IMR-90 (cell line): ENCODE data around the gene NATD1. TPM values are rescaled to one million over a fixed set of nuclear protein-coding genes. Genes with fewer than 3 reads are reported as not detected.

ENCODE experiments used
- ATAC-seq: fragments of 200-7000 bp; cut with Tn5 transposase; 2 replicates; pipeline ENCODE4 v1.9.1; 2020; ENCODE audit warnings: low read depth, mild to moderate bottlenecking, moderate library complexity
- BruUV-seq: library from RNA; stranded (reverse); fragments of 400-500 nt; replicated peaks from 2 replicates; lab custom pipeline; 2021; lab: Mats Ljungman, UMichigan
- CTCF ChIA-PET: fragments of 300-600 bp; formaldehyde crosslinking; extraction: SDS; loops from one replicate; lab custom pipeline; 2021; ENCODE audit warnings: antibody characterized with exemption; lab: Yijun Ruan, JAX
- POLR2A ChIA-PET: fragments of 300-600 bp; sonication (Branson Sonifier 250); formaldehyde crosslinking; loops from one replicate; lab custom pipeline; 2022; ENCODE audit warnings: antibody characterized with exemption; ENCODE audit not compliant: unreplicated experiment; lab: Charles Lee
- DNase-seq: peaks from one replicate; pipeline ENCODE4 v3.0.0; 2013
- H2AFZ ChIP-seq: replicated peaks from 2 replicates; pipeline ENCODE3; 2013; ENCODE audit warnings: low read length, mild to moderate bottlenecking; ENCODE audit not compliant: poor library complexity
- H2AK5ac ChIP-seq: 2 replicates; pipeline ENCODE4 v1.6.1; 2013; ENCODE audit warnings: low read depth, low read length, inconsistent platforms
- H2AK9ac ChIP-seq: replicated peaks from 2 replicates; pipeline ENCODE3; 2013; ENCODE audit warnings: mild to moderate bottlenecking, low read depth, low read length, moderate library complexity; ENCODE audit not compliant: poor library complexity
- H2BK120ac ChIP-seq: 2 replicates; pipeline ENCODE4 v1.6.1; 2013; ENCODE audit warnings: low read depth, low read length, inconsistent platforms
- H2BK15ac ChIP-seq: 3 replicates; pipeline ENCODE4 v1.6.1; 2013; ENCODE audit warnings: low read depth, low read length, inconsistent platforms
- H2BK20ac ChIP-seq: 2 replicates; pipeline ENCODE4 v1.6.1; 2013; ENCODE audit warnings: low read depth, mild to moderate bottlenecking, inconsistent platforms, low read length, moderate library complexity
- H2BK5ac ChIP-seq: 2 replicates; pipeline ENCODE4 v1.6.1; 2013; ENCODE audit warnings: mild to moderate bottlenecking, low read depth, low read length, inconsistent platforms; ENCODE audit not compliant: poor library complexity, severe bottlenecking
- H3K14ac ChIP-seq: replicated peaks from 2 replicates; pipeline ENCODE4 v1.6.1; 2013; ENCODE audit warnings: low read depth, low read length, inconsistent platforms
- H3K18ac ChIP-seq: 2 replicates; pipeline ENCODE4 v1.6.1; 2013; ENCODE audit warnings: low read depth, low read length, control low read depth
- H3K23ac ChIP-seq: 2 replicates; pipeline ENCODE4 v1.6.1; 2013; ENCODE audit warnings: low read depth, low read length, inconsistent platforms
- H3K27ac ChIP-seq: 2 replicates; pipeline ENCODE4 v1.5.1; 2013; ENCODE audit warnings: mild to moderate bottlenecking, control low read depth, low read length; ENCODE audit not compliant: insufficient read depth
- H3K27me3 ChIP-seq: 2 replicates; pipeline ENCODE4 v1.6.1; 2013; ENCODE audit warnings: low read length; ENCODE audit not compliant: control insufficient read depth, insufficient read depth
- H3K36me3 ChIP-seq: 2 replicates; pipeline ENCODE4 v1.6.1; 2013; ENCODE audit warnings: low read length, mixed read lengths; ENCODE audit not compliant: control insufficient read depth, insufficient read depth
- H3K4ac ChIP-seq: 2 replicates; pipeline ENCODE4 v1.6.1; 2013; ENCODE audit warnings: low read depth, low read length, inconsistent platforms
- H3K4me1 ChIP-seq: 2 replicates; pipeline ENCODE4 v1.6.1; 2013; ENCODE audit warnings: low read length, mixed read lengths; ENCODE audit not compliant: control insufficient read depth, insufficient read depth
- H3K4me2 ChIP-seq: 2 replicates; pipeline ENCODE4 v1.6.1; 2013; ENCODE audit warnings: low read depth, mild to moderate bottlenecking, control low read depth, low read length, moderate library complexity
- H3K4me3 ChIP-seq: 2 replicates; pipeline ENCODE4 v1.5.1; 2013; ENCODE audit warnings: low read depth, mild to moderate bottlenecking, control low read depth, low read length, moderate library complexity; ENCODE audit not compliant: insufficient read depth
- H3K56ac ChIP-seq: 2 replicates; pipeline ENCODE4 v1.6.1; 2013; ENCODE audit warnings: low read length, inconsistent platforms; ENCODE audit not compliant: insufficient read depth; ENCODE audit errors: extremely low read depth
- H3K79me1 ChIP-seq, 2 experiments: 2 replicates each; pipeline ENCODE4 v1.6.1; 2013; ENCODE audit warnings: low read length in 2 of 2, inconsistent platforms in 1 of 2, low read depth in 1 of 2
- H3K9ac ChIP-seq: 2 replicates; pipeline ENCODE4 v1.6.1; 2013; ENCODE audit warnings: low read depth, low read length, control low read depth
- H3K9me1 ChIP-seq: 2 replicates; pipeline ENCODE4 v1.6.1; 2013; ENCODE audit warnings: low read length, inconsistent platforms; ENCODE audit not compliant: insufficient read depth
- H3K9me3 ChIP-seq: 2 replicates; pipeline ENCODE4 v1.6.1; 2013; ENCODE audit warnings: low read length; ENCODE audit not compliant: control insufficient read depth, insufficient read depth
- H4K20me1 ChIP-seq: 2 replicates; pipeline ENCODE4 v1.6.1; 2013; ENCODE audit warnings: low read length, inconsistent platforms; ENCODE audit not compliant: insufficient read depth
- H4K5ac ChIP-seq: 2 replicates; pipeline ENCODE4 v1.6.1; 2013; ENCODE audit warnings: mild to moderate bottlenecking, low read depth, low read length, control low read depth
- H4K8ac ChIP-seq, 2 experiments: 2 replicates each; pipeline ENCODE4 v1.6.1; 2013; ENCODE audit warnings: low read depth in 2 of 2, low read length in 2 of 2, control low read depth in 1 of 2, inconsistent platforms in 1 of 2
- H4K91ac ChIP-seq: 2 replicates; pipeline ENCODE4 v1.6.1; 2013; ENCODE audit warnings: low read depth, low read length, inconsistent platforms; ENCODE audit not compliant: insufficient read depth
- CEBPB ChIP-seq: IDR thresholded peaks from 2 replicates; pipeline ENCODE4 v1.6.1; 2012; ENCODE audit warnings: low read depth, low read length, improper control_type of control experiment
- CTCF ChIP-seq: conservative IDR thresholded peaks from 2 replicates; pipeline ENCODE4 v1.5.1; 2012; ENCODE audit warnings: mild to moderate bottlenecking, low read depth, low read length, improper control_type of control experiment
- FOS ChIP-seq: fragments of 150-350 bp; IDR thresholded peaks from 2 replicates; pipeline ENCODE4 v1.6.1; 2016; ENCODE audit warnings: low read depth, low read length
- MAFK ChIP-seq: IDR thresholded peaks from 2 replicates; pipeline ENCODE4 v1.6.1; 2012; ENCODE audit warnings: low read depth, low read length, improper control_type of control experiment
- MAZ ChIP-seq: IDR thresholded peaks from 2 replicates; pipeline ENCODE4 v1.6.1; 2012; ENCODE audit warnings: low read depth, mild to moderate bottlenecking, low read length, improper control_type of control experiment, moderate library complexity, borderline replicate concordance
- MXI1 ChIP-seq: IDR thresholded peaks from 2 replicates; pipeline ENCODE4 v1.6.1; 2012; ENCODE audit warnings: low read depth, mild to moderate bottlenecking, low read length, moderate library complexity, borderline replicate concordance
- NFE2L2 ChIP-seq: fragments of 150-350 bp; IDR thresholded peaks from 2 replicates; pipeline ENCODE4 v1.6.1; 2016; ENCODE audit warnings: low read depth, mild to moderate bottlenecking, low read length
- POLR2A ChIP-seq: IDR thresholded peaks from 2 replicates; pipeline ENCODE4 v1.6.1; 2012; ENCODE audit warnings: mild to moderate bottlenecking, low read depth, low read length
- RCOR1 ChIP-seq: IDR thresholded peaks from 2 replicates; pipeline ENCODE4 v1.6.1; 2012; ENCODE audit warnings: mild to moderate bottlenecking, low read length, improper control_type of control experiment; ENCODE audit not compliant: insufficient replicate concordance
- RFX5 ChIP-seq: IDR thresholded peaks from 2 replicates; pipeline ENCODE4 v1.8.0; 2012; ENCODE audit warnings: low read depth, mild to moderate bottlenecking, low read length, moderate library complexity
- SMC3 ChIP-seq: fragments of 150-350 bp; IDR thresholded peaks from 2 replicates; pipeline ENCODE4 v1.6.1; 2016; ENCODE audit warnings: low read depth, mild to moderate bottlenecking, antibody characterized with exemption, low read length, moderate library complexity
- WGBS, 2 experiments: methylation state at CpG; one replicate each; pipeline versions ENCODE4 v1.1.5 to v1.1.7; 2013; ENCODE audit warnings: missing lambda C conversion rate in 2 of 2; ENCODE audit not compliant: insufficient read length in 1 of 2; ENCODE audit errors: extremely low coverage in 2 of 2; 5-methylcytosine and 5-hydroxymethylcytosine counted together
- dilution Hi-C: fragments of 300-500 bp; cut with HindIII; formaldehyde crosslinking; loops from one replicate; pipeline ENCODE4 v1.14.3; 2018; ENCODE audit warnings: low sequenced_read_pairs; ENCODE audit not compliant: unreplicated experiment
- in situ Hi-C: fragments of 300-500 bp; cut with MboI; formaldehyde crosslinking; loops from 3 replicates; pipeline ENCODE4 v1.14.3; 2019; ENCODE audit warnings: low sequenced_read_pairs, inconsistent platforms, mixed read lengths
- intact Hi-C: fragments of 100-400 bp; cut with micrococcal nuclease; formaldehyde crosslinking; loops from 2 replicates; pipeline ENCODE4 v1.10.0; 2022
- polyA plus RNA-seq, 3 experiments: library from polyadenylated mRNA; depleted of rRNA; stranded (reverse); fragments of >200 nt; gene quantifications; 2 replicates each; pipeline ENCODE4 v1.2.3, GENCODE V29; 2012; ENCODE audit warnings: low replicate concordance in 1 of 3
- total RNA-seq: library from RNA; depleted of rRNA; stranded (reverse); fragments of >200 nt; gene quantifications from 2 replicates; pipeline ENCODE4 v1.2.3, GENCODE V29; 2012
- TF ChIP-seq, protein P1 (sequence below): fragments of 150-350 bp; IDR thresholded peaks from 2 replicates; pipeline ENCODE4 v1.6.1; 2017; ENCODE audit warnings: mild to moderate bottlenecking, antibody characterized with exemption, low read length, low read depth
- TF ChIP-seq, protein P2 (sequence below): fragments of 150-350 bp; IDR thresholded peaks from 2 replicates; pipeline ENCODE4 v1.6.1; 2016; ENCODE audit warnings: low read depth, mild to moderate bottlenecking, low read length, moderate library complexity, borderline replicate concordance

NATD1 gene
- total and polyA plus RNA-seq, 2 of the 4 experiments (the other 2 are of a cell fraction): 0.90 to 4.3 TPM

- peak overlapping the region; percentile 57; the same call in 1 of the 2 replicates for H3K4me3 ChIP-seq
- POLR2A ChIA-PET: interaction anchor here (0.6 to 0.7 kb wide), 2 partner anchors 10 to 308 kb away, joined by 3 to 5 read pairs; no protein-coding TSS in a partner anchor
- no peak overlapping the region for H2BK120ac ChIP-seq
- no CpG with 5 or more reads among the region's 17 CpGs for WGBS, 2 experiments
- H4K5ac ChIP-seq: peak overlapping the region; percentile 5; the same call in 1 of the 2 replicates
- no peak overlapping the region for H3K4ac ChIP-seq
- CTCF ChIA-PET: interaction anchor here (0.8 to 1.3 kb wide), 2 partner anchors 148 to 237 kb away, joined by 3 to 4 read pairs; no protein-coding TSS in a partner anchor
- peak overlapping the region; percentile 60; the same call in 1 of the 2 replicates for H3K23ac ChIP-seq
- no peak for ATAC-seq
- peak overlapping the region; percentile 98 for H2AFZ ChIP-seq
- H3K18ac ChIP-seq: no peak overlapping the region
- no peaks in the 10 kb centered on the region for H4K20me1 ChIP-seq
- no peaks in the 10 kb centered on the region for H3K9me1 ChIP-seq
- in situ Hi-C loops: no loop called here
- H4K91ac ChIP-seq: no peak overlapping the region
- no peaks in the 10 kb centered on the region for H3K36me3 ChIP-seq
- no peak for DNase-seq
- 0 out of 2 replicates have a peak overlapping the region, but pooled peaks have one; percentile 14 for H3K14ac ChIP-seq
- intact Hi-C loops: no loop called here
- H3K9me3 ChIP-seq: no peaks in the 10 kb centered on the region
- H2BK15ac ChIP-seq: no peak overlapping the region
- peaks cover 3 to 12% of the 10 kb centered on the region in 2 experiments; a peak in 3 of 4 replicates for H3K79me1 ChIP-seq
- no peak overlapping the region for H2BK20ac ChIP-seq
- no TSS peak for BruUV-seq
- H2AK9ac ChIP-seq: peak overlapping the region; percentile 11
- dilution Hi-C loops: no loop called here
- no peak overlapping the region; the same call in 1 of the 2 replicates for H3K27ac ChIP-seq
- peak overlapping the region; percentile 71 for H3K4me2 ChIP-seq
- H3K9ac ChIP-seq: no peak overlapping the region
- H3K4me1 ChIP-seq: peaks cover 11% of the 10 kb centered on the region
- H3K56ac ChIP-seq: no peak overlapping the region
- TF ChIP-seq FOS (no peak), MXI1 (no peak), RCOR1 (no peak), CEBPB (no peak), NFE2L2 (no peak), MAFK (no peak), MAZ (no peak), SMC3 (no peak), CTCF (no peak), POLR2A (no peak), RFX5 (no peak)
- TF ChIP-seq, protein P1, sequence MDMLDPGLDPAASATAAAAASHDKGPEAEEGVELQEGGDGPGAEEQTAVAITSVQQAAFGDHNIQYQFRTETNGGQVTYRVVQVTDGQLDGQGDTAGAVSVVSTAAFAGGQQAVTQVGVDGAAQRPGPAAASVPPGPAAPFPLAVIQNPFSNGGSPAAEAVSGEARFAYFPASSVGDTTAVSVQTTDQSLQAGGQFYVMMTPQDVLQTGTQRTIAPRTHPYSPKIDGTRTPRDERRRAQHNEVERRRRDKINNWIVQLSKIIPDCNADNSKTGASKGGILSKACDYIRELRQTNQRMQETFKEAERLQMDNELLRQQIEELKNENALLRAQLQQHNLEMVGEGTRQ: no peak
- TF ChIP-seq, protein P2, sequence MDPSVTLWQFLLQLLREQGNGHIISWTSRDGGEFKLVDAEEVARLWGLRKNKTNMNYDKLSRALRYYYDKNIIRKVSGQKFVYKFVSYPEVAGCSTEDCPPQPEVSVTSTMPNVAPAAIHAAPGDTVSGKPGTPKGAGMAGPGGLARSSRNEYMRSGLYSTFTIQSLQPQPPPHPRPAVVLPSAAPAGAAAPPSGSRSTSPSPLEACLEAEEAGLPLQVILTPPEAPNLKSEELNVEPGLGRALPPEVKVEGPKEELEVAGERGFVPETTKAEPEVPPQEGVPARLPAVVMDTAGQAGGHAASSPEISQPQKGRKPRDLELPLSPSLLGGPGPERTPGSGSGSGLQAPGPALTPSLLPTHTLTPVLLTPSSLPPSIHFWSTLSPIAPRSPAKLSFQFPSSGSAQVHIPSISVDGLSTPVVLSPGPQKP: no peak
- H2BK5ac ChIP-seq: no peak overlapping the region
- no peaks in the 10 kb centered on the region for H3K27me3 ChIP-seq
- H2AK5ac ChIP-seq: no peak overlapping the region
- peak overlapping the region; percentile 84 to 95; a peak in 2 of 4 replicates for H4K8ac ChIP-seq
Observed at GRCh38 chr17:21276264-21276588, 23.0 kb upstream of the NATD1 start.
